Caco-2 (cell line): Measurements from ENCODE around the gene SFMBT1. TPM values are rescaled to one million over a fixed set of nuclear protein-coding genes. Genes with fewer than 3 reads are reported as not detected.

Experiments used
- BruUV-seq: library from RNA; stranded (reverse); fragments of 400-500 nt; replicated peaks from 2 replicates; lab custom pipeline; 2021; lab: Mats Ljungman, UMichigan
- CTCF ChIA-PET: fragments of 300-600 bp; sonication (Branson Sonifier 250); formaldehyde crosslinking; loops from one replicate; lab custom pipeline; 2022; ENCODE audit warnings: antibody characterized with exemption; lab: Charles Lee
- POLR2A ChIA-PET: fragments of 300-600 bp; sonication (Branson Sonifier 250); formaldehyde crosslinking; loops from one replicate; lab custom pipeline; 2022; ENCODE audit warnings: antibody characterized with exemption; lab: Charles Lee
- DNase-seq, 2 experiments: peaks; one replicate each; pipeline versions ENCODE4 v3.0.0 to v3.0.0-alpha.2; 2020 to 2022
- H3K27me3 ChIP-seq: replicated peaks from 2 replicates; pipeline ENCODE4 v1.6.0; 2011; ENCODE audit warnings: low read length; ENCODE audit not compliant: control insufficient read depth, insufficient read depth
- H3K36me3 ChIP-seq: 2 replicates; pipeline ENCODE4 v1.5.1; 2011; ENCODE audit warnings: low read length; ENCODE audit not compliant: control insufficient read depth, insufficient read depth
- H3K4me1 ChIP-seq: fragments of 250-450 bp; sonication (Bioruptor Pico); 2 replicates; pipeline ENCODE4 v1.5.1; 2020; ENCODE audit warnings: mild to moderate bottlenecking
- H3K4me3 ChIP-seq: 2 replicates; pipeline ENCODE4 v1.5.1; 2011; ENCODE audit warnings: low read depth, mild to moderate bottlenecking, control low read depth, low read length
- H3K9me3 ChIP-seq: fragments of 250-450 bp; sonication (Bioruptor Pico); 2 replicates; pipeline ENCODE4 v1.5.1; 2020; ENCODE audit warnings: mild to moderate bottlenecking, moderate library complexity
- H3K27ac Mint-ChIP-seq: one replicate; pipeline ENCODE4 v1.8.0; 2022; ENCODE audit warnings: mixed read lengths; ENCODE audit not compliant: unreplicated experiment
- H3K27me3 Mint-ChIP-seq: one replicate; pipeline ENCODE4 v1.8.0; 2022; ENCODE audit warnings: mixed read lengths; ENCODE audit not compliant: insufficient read depth, unreplicated experiment
- H3K36me3 Mint-ChIP-seq: one replicate; pipeline ENCODE4 v1.8.0; 2022; ENCODE audit warnings: mild to moderate bottlenecking, mixed read lengths; ENCODE audit not compliant: insufficient read depth, unreplicated experiment
- H3K4me1 Mint-ChIP-seq: one replicate; pipeline ENCODE4 v1.8.0; 2022; ENCODE audit warnings: low read depth, mixed read lengths; ENCODE audit not compliant: unreplicated experiment
- H3K4me3 Mint-ChIP-seq: one replicate; pipeline ENCODE4 v1.8.0; 2022; ENCODE audit warnings: mild to moderate bottlenecking, moderate library complexity, mixed read lengths; ENCODE audit not compliant: unreplicated experiment
- H3K9me3 Mint-ChIP-seq: one replicate; pipeline ENCODE4 v1.8.0; 2022; ENCODE audit warnings: mixed read lengths; ENCODE audit not compliant: unreplicated experiment
- CTCF ChIP-seq, 2 experiments: fragments of 200-600 bp in 1 of 2; IDR thresholded peaks; 1 replicate in 1 of 2; 2 replicates in 1 of 2; pipeline versions ENCODE4 v1.5.1 to v1.8.0; 2011 to 2022; ENCODE audit warnings: antibody characterized with exemption in 1 of 2, control low read depth in 1 of 2, inconsistent platforms in 1 of 2, low read depth in 1 of 2, low read length in 1 of 2, mild to moderate bottlenecking in 1 of 2, moderate library complexity in 1 of 2; ENCODE audit not compliant: insufficient read depth in 1 of 2, severe bottlenecking in 1 of 2, unreplicated experiment in 1 of 2
- intact Hi-C: fragments of 100-400 bp; cut with micrococcal nuclease; formaldehyde crosslinking; loops from one replicate; pipeline ENCODE4 v1.10.0; 2022; ENCODE audit not compliant: unreplicated experiment
- total RNA-seq: library from RNA; stranded (reverse); gene quantifications from 2 replicates; pipeline ENCODE4 v1.2.3, GENCODE V29; 2022

SFMBT1 gene
- total RNA-seq, 1 experiment from 2014 or later, result 45.3 TPM

DNA sequence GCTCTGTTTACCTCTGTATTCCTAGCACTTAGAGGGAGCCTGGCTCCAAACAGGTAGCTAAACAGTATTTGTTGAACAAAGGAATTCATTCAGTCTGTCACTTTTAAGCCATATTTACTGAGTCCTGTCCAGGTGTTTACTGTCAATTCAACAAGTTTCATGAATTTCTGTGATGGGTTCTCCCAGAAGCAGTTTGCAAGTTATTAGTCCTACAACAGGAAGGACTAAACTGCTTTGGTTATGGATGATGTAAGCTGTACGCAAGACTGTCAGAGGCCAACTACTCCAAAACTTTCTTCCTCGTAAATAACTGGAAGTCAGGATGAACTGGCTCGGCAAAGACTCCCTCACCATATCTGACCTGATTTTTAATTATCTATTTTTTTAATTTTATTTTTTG lies 173.6 kb downstream of the SFMBT1 start:
- ChIA-PET POLR2A (no interaction called here), CTCF (no interaction called here)
- no peak overlapping the region for H3K4me3 ChIP-seq
- DNase-seq, result peak in 1 of 2 experiments; percentile 49
- Mint-ChIP-seq H3K4me1 (peaks cover 20% of the 10 kb centered on the region), H3K27ac (peak overlapping the region; percentile 78), H3K9me3 (no peaks in the 10 kb centered on the region), H3K36me3 (no peaks in the 10 kb centered on the region), H3K27me3 (no peaks in the 10 kb centered on the region), H3K4me3 (no peak overlapping the region)
- peaks cover 12% of the 10 kb centered on the region for H3K4me1 ChIP-seq
- BruUV-seq, result no TSS peak
- intact Hi-C loops, result no loop called here
- H3K9me3 ChIP-seq, result no peaks in the 10 kb centered on the region
- no peaks in the 10 kb centered on the region for H3K27me3 ChIP-seq
- no peaks in the 10 kb centered on the region for H3K36me3 ChIP-seq
- TF ChIP-seq CTCF (IDR thresholded peaks at IDR 0.05; ENCODE audit: insufficient read depth in 1 of 2, low read depth in 1 of 2, low read length in 1 of 2, severe bottlenecking in 1 of 2, unreplicated experiment in 1 of 2), result no peak

DNA sequence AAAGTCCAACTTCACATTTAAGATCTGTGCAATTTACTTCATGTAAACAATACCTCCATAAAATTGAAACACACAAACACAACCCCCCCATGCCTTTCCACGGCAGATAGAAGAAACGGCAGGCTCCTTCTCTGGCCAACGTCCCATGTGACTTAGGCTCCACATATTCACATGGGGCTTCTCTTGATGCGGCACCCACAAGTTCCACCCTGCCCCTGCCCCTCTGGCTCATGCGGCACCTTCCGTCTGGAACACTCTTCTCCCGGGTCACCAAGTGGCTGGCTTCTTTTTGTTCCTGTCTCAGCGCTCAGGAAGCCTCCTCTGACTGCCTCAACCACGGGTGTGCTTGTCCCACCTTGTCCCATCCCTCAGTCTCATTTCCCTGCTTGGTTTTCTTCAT lies 174.1 kb downstream of the SFMBT1 start:
- Histone ChIP-seq H3K9me3 (no peaks in the 10 kb centered on the region), H3K4me1 (peaks cover 12% of the 10 kb centered on the region), H3K36me3 (no peaks in the 10 kb centered on the region), H3K27me3 (no peaks in the 10 kb centered on the region), H3K4me3 (no peak overlapping the region)
- intact Hi-C loops, result no loop called here
- BruUV-seq, result no TSS peak
- no peak for DNase-seq
- no peaks in the 10 kb centered on the region for H3K27me3 Mint-ChIP-seq
- H3K4me3 Mint-ChIP-seq, result no peak overlapping the region
- peak overlapping the region; percentile 78 for H3K27ac Mint-ChIP-seq
- H3K4me1 Mint-ChIP-seq, result peaks cover 20% of the 10 kb centered on the region
- H3K36me3 Mint-ChIP-seq, result peaks cover under 1% of the 10 kb centered on the region
- POLR2A ChIA-PET, result no interaction called here
- CTCF ChIA-PET, result no interaction called here
- TF ChIP-seq CTCF (IDR thresholded peaks at IDR 0.05; ENCODE audit: insufficient read depth in 1 of 2, low read depth in 1 of 2, low read length in 1 of 2, severe bottlenecking in 1 of 2, unreplicated experiment in 1 of 2), result no peak
- H3K9me3 Mint-ChIP-seq, result no peaks in the 10 kb centered on the region

DNA sequence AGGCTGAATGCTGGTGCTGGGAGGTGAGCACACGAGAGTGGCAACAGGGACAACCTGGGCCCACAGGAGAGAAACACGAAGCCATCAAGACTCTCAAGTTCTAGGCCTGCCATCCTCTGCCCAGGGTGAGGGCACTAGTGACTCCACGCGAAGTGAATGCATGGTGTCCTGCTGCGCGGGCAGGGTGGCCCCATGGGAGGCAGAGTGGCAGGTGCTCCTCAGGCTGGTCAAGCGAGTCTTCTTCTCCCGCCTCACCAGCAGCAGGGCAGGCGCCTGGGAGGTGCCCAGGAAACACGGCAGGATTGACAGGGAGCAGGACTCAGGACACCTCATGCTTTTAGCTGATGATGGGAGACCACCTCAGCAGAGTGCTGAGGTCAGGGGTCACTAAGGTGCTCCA lies 175.4 kb downstream of the SFMBT1 start:
- H3K9me3 ChIP-seq, result no peaks in the 10 kb centered on the region
- H3K27me3 ChIP-seq, result no peaks in the 10 kb centered on the region
- no TSS peak for BruUV-seq
- Mint-ChIP-seq H3K27ac (peak overlapping the region; percentile 78), H3K27me3 (no peaks in the 10 kb centered on the region), H3K4me1 (peaks cover 17% of the 10 kb centered on the region), H3K9me3 (peaks cover 13% of the 10 kb centered on the region), H3K4me3 (no peak overlapping the region), H3K36me3 (peaks cover 11% of the 10 kb centered on the region)
- TF ChIP-seq CTCF (IDR thresholded peaks at IDR 0.05; ENCODE audit: insufficient read depth in 1 of 2, low read depth in 1 of 2, low read length in 1 of 2, severe bottlenecking in 1 of 2, unreplicated experiment in 1 of 2), result no peak
- no peak for DNase-seq
- CTCF ChIA-PET, result interaction anchor here (0.6 kb wide), 1 partner anchor 292 kb away, joined by 3 read pairs; no protein-coding TSS in a partner anchor
- intact Hi-C loops, result no loop called here
- no peaks in the 10 kb centered on the region for H3K36me3 ChIP-seq
- H3K4me3 ChIP-seq, result no peak overlapping the region
- peaks cover 6% of the 10 kb centered on the region for H3K4me1 ChIP-seq
- POLR2A ChIA-PET, result no interaction called here
